Activated CD4-positive, CD25-positive, alpha-beta regulatory T cell (primary cell): ENCODE data around the gene EXOC4.
"Not testable (repeated sequence)": the region's sequence is repeated elsewhere in the genome, so short reads cannot be mapped to it uniquely, and the experiment has no call there.

Experiments used
- DNase-seq, 4 experiments: peaks; one replicate each; lab custom pipeline; 2025; lab: John Stamatoyannopoulos, UW

The EXOC4 gene

GRCh38 chr7:133751079-133751478, 498.2 kb downstream of the EXOC4 start:
- no peak for DNase-seq

GRCh38 chr7:133753513-133753912, 500.6 kb downstream of the EXOC4 start:
- no peak for DNase-seq

- DNase-seq, result no peak
These were observed 501.8 kb downstream of the EXOC4 start for GRCh38 chr7:133754708-133755107.

GRCh38 chr7:133755901-133756300, 503.0 kb downstream of the EXOC4 start:
- DNase-seq, result no peak

- DNase-seq, result no peak
These were observed 508.6 kb downstream of the EXOC4 start for GRCh38 chr7:133761443-133761842.

DNA sequence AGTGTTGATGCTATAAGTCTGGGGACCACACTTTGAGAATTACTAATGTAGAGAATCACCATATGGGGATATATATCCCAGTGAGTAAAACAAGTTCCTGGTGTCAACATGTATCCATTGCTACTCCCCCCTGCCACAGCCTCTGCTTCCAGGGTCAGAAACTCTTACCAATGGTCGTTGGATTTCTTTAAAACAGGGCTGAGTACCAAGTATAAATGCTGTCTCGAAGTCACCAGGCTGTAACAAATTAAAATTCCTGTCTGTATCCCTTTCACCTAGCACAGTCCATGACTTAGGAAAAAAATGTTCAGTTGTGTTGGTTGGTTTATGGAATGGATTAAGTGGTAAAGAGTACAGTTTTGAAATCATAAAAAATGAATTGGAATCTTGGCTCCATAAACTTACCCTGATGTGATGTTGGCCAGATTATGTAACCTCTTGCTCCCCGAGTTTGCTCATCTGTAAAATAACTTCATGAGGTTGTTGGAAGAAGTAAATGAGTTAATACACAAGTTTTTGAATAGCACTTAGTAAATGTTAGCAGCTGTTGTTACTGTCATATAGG, 510.3 kb downstream of the EXOC4 start:
- DNase-seq, result no peak

GRCh38 chr7:133769668-133770067, 516.8 kb downstream of the EXOC4 start:
- DNase-seq, result no peak

- DNase-seq, result no peak
These were observed 518.1 kb downstream of the EXOC4 start for GRCh38 chr7:133770863-133771492.

DNA sequence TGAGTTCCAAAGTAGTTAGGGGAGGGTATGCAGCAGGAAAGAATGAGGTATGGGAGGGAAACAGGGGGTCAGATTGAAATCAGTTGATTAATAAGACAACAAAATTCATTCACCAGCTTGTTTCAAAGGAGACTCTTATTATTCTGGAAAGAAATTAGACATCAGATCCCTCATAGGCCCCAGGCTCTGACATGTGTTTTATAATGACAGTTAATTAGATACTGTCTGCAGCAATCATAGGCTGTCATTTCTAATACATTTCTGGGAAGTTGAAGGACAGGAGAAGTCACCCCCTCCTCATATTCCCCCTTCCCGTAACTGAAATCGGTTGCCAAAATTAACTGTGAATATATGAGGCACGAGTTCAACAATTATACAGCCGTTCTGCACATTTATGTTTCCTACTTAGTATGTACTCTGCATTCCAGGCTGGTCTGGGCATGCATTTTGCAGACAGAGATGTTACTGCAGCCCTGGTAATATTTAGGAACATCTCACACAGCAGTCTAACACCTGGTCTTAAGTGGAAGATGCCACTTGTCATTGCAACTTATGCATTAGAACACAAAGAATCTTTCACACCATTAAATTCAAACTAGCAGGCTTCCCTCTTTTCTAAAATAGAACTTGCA, 519.0 kb downstream of the EXOC4 start:
- DNase-seq, result no peak

DNA sequence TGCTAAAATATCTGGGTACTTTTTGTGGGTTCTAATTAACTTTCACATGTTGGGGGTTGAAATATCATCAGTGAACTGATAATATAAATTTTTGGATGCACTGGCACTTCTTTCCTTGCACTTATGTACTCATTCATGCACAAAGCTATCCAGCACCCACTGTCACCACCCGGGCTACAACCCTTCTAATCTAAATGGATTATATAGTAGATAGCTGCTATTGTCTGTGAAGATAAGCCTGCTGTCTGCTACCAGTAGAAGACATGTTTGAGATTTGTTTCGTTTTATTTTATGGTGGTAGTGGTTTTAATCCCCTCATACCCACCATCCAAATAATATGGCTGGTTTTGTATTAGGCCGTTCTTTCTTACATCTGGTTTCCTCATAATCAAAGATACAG, 520.7 kb downstream of the EXOC4 start:
- no peak for DNase-seq

GRCh38 chr7:133775201-133775600, 522.3 kb downstream of the EXOC4 start:
- DNase-seq, result no peak

DNA sequence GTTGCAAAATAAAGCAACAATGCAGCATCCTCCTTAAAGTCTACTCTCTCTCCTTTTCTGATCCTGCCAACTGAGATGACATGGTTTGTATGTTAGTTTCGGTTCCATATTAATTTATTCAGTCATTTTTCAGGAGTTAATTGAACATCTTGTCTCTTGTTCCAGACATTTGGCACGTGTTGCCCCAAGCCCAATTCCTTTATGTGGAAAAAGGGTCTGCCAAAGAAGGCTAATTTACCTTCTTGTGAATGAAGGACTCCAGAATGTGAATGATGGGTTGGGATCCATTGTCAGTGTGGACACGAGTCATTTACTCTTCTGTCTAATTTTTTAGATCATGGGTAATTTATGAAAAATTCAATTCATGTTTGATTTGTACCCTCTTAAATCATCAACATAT, 523.4 kb downstream of the EXOC4 start:
- DNase-seq, result no peak

- DNase-seq, result no peak
These were observed 524.8 kb downstream of the EXOC4 start for GRCh38 chr7:133777701-133778100.

DNA sequence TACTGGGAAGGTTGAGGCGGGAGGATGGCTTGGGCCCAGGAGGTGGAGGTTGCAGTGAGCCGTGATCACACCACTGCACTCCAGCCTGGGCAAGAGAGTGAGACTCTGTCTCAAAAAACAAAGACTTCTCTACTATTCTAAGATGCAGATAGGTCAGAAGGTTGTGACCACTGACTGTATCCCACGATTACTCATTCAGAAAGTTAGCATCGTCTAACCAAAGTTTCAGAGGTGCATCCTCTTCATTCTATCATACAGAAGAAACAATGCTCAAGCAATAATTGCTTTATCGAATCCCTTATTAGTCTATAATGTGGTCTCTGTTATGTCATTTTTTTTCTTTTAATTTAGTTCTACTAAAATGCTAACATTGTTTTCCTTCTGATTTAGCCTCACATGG, 525.6 kb downstream of the EXOC4 start:
- DNase-seq, result no peak

DNA sequence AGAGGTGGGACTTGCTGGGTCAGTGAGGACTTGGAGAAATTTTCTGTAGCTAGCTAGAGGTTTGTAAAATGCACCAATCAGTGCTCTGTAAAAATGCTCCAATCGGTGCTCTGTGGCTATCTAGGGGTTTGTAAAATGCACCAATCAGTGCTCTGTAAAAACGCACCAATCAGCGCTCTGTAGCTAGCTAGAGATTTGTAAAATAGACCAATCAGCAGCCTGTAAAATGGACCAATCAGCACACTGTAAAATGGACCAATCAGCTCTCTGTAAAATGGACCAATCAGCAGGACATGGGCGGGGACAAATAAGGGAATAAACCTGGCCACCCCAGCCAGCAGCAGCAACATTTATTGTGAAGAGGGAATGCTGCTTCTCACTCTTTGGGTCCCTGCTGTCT, 526.7 kb downstream of the EXOC4 start:
- DNase-seq, result not testable (repeated sequence)

- no peak for DNase-seq
These were observed 528.0 kb downstream of the EXOC4 start for GRCh38 chr7:133780912-133781311.

GRCh38 chr7:133781486-133782090, 528.7 kb downstream of the EXOC4 start:
- no peak for DNase-seq

DNA sequence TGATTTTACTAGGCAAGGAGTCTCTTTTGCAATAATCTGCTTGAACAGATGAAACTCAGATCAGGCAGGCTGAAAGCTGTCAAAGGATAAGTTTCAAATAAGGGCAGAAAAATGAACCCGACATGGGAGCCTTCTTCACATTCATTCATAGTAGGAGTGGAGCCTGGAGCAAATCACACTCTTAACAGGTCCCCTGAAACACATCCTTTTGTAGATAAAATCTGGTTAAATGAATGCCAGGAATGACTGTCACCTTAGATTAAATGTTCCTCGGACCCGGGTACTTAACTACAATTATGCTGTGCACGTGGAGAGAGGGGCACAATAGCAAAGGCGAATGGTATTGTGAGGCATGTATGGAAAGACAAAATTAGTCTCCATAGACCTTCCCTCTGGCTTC, 529.6 kb downstream of the EXOC4 start:
- DNase-seq, result no peak

- no peak for DNase-seq
These were observed 530.4 kb downstream of the EXOC4 start for GRCh38 chr7:133783276-133783675.

- no peak for DNase-seq
These were observed 531.7 kb downstream of the EXOC4 start for GRCh38 chr7:133784486-133785001.

- DNase-seq, result no peak
These were observed 533.6 kb downstream of the EXOC4 start for GRCh38 chr7:133786401-133786937.

DNA sequence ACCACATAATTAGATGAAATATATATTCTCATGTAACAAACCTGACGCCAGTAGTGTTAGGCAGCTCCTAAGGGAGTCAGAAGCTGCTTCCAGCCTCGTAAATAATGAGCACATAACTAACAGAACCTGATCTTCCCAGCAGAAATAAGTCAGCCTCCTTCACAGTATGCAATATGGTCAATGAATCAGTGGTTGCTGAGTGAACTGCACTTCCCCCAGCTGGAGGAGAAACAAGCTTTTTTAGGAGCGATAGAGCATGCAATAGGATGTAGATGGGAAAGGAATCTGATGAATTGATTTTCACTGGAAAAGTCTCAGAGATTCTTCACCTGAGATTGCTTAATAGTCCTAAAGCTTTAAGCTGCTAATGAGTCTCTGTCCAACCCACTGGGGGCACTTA, 537.1 kb downstream of the EXOC4 start:
- no peak for DNase-seq

DNA sequence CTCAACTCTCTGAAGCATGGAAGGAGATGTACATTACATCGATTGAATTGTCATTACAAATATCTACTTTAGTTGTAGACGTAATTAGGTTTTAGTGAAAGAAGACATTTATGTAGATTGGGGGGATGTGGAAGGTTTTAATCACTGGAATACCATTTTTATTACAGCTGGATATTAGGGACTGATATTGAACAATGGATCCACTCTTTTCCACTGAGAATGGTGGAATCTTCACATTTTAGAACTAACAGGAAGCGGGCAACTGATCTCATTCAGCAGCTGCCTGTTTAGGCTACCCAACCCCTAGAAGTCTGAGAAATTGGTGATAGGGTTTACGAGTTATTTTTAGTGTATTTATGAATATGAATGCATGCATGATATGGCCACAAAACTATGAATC, 538.0 kb downstream of the EXOC4 start:
- no peak for DNase-seq
